DMS79 treated with DMSO at 0.1 percent for 48 hours (cell line): ENCODE results near the gene ZDHHC6.
"Not testable (repeated sequence)": the region's sequence is repeated elsewhere in the genome, so short reads cannot be mapped to it uniquely, and the experiment has no call there.

Experiments used
- DNase-seq: peaks from one replicate; lab custom pipeline; 2025; lab: John Stamatoyannopoulos, UW

ZDHHC6 gene

DNA sequence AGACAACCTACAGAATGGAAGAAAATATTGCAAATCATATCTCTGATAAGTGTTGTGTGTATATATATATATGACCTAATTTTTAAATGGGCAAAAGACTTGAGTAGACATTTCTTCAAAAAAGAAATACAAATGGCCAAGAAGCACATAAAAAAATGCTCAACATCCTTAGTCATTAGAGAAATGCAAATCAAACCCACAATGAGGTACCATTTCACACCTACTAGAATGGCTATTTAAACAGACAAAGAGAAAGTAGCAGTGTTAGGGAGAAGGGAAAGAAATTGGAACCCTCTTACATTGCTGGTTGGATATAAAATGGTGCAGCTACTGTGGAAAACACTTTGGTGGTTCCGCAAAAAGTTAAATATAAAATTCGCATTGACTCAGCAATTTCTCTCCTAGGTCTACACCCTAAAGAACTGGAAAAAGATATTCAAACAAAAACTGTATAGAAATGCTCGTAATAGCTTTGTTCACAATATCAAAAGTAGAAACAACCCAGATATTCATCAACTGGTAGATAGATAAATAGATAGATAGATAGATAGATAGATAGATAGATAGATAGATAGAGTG lies 56.5 kb downstream of the ZDHHC6 start:
- DNase-seq = no peak

DNA sequence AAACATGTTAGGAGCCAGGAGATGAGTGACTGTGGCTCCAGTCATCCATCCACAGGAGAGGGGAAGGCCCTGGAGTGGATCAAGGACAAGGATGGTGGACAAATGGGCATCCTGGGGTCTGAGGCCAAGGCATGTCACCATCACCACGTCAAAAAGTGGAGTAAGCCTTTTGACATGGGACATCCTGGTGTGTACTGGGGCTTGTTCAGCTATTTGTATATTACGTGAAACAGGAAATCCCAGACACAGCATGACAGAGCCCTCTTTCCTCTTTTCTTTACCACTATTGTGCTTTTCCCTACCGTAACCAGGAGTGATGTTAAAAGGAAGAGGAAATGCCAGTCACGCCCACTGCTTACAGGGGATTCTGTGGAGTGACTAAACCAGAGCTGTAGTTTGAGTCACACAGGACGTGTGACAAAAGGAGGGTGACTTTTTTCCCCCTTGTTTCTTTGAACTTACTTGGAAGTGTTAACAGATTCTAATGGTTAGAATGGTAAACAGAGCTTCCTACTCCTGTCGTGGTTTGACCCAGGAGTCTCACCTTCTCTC lies 57.4 kb downstream of the ZDHHC6 start:
- no peak for DNase-seq

DNA sequence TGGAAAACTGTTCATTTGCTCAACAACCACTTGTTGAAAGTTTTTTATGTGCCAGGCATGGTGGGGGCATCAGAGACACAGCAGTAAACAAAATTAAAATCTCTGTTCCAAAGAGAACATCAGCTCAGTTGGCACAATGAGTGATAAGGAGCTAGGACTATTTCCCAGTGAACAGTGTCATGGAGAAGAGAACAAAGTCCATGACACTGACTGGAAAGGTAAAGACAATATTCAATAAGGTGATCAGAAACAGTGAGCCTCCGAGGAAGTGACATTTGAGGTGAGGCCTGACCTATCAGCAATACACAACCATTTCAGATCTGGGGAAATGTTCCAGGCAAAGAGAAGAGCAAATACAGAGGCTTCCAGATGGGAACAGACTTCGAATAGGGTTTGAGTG lies 58.2 kb downstream of the ZDHHC6 start:
- DNase-seq = no peak

DNA sequence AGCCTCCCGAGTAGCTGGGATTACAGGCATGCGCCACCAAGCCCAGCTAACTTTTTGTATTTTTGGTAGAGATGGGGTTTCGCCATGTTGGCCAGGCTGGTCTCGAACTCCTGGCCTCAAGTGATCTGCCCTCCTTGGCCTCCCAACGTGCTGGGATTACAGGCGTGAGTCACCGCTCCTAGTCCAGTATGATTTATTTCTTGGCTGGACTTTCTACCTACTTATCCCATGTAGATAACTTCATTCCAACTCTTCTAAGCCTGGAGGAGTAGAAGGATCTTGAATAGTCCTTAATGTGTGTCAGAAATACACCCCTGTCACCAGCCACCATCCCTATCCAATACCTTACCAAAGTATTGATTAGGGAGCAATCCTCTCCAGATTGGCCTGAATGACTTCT lies 58.7 kb downstream of the ZDHHC6 start:
- DNase-seq = not testable (repeated sequence)

DNA sequence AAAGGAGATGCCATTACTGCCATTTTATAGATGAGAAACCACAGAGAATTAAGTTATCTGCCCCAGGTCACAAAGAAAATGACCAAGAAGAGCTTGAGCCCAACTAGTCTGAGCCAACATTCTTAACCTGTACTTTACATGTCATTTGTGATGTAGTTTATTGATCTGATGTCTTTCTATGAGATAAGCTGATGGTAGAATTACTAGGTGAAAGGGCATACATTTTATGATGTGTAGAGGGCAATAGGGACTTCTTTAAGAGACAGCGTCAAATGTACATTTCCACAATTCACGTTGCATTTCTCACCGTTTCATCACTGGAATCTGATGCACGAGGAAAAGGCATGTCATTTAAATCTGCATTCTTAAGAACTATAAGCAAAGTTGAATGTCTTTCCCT lies 61.5 kb downstream of the ZDHHC6 start:
- no peak for DNase-seq

DNA sequence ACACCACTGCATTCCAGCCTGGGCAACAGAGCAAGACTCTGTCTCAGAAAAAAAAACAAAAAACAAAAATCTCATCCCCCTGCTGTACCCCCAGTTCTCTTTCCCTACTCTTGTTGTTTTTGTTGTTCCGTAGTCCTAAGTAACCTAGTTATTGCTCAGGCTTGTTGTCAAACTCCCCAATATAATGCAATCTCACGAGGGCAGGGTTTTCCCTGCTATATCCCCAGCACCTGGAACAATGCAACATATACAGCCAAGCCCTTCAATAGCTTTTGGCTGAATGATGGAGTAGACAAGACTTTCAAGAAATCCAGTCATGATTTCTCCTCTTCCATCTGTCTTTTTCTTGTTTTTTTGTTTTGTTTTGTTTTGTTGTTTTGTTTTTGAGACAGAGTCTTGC lies 62.6 kb downstream of the ZDHHC6 start:
- DNase-seq = no peak

DNA sequence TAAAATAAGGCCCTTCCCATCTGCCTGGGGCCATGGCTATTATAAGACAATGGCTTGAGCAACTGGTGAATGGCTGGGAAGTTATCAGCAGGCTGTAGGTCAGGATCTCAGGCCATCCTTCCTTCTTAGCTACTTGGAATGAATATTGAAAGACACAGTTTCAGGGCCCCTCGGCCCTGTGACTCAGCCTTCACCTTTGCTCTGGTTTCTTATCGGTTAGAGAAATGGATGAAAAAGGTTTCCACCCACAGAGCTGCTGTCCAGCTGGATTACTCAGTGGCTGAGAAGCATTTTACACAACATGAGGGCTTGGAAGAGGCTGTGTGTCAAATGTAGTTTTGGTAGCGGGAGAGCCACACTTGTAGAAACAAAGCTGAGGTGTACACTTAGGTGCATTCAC lies 63.4 kb downstream of the ZDHHC6 start:
- no peak for DNase-seq

DNA sequence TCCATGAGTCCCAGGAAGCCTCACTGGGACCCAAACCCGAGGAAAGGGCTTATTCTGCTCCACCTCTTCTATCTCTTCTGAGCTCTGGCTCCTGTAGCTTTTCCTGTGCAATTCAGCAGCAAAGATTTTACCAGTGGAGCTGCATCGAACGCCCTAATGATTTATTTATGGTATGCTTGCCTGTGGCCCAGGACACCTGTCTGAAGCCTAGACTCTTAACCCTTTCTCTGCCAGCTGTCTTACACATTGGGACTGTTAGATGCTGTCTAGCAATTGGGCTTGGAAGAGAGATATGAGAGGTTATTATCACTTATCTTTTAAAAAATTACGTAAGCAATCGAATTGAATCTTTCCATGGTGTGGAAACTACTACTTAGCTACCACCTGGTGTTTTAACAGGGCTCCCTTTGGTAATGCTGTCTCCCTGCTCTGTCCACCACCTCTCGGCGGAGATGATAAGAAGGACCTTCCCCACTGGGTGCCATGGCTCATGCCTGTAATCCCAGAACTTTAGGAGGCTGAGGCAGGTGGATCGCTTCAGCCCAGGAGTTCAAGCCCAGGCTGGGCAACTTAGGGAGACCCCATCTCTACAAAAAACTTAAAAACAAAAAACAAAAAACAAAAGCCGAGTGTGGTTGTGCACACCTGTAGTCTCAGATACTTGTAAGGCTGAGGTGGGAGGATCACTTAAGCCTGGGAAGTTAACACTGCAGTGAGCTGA lies 64.0 kb downstream of the ZDHHC6 start:
- no peak for DNase-seq
